IMR-90 (cell line): Measurements from ENCODE around the gene GBA2.

ENCODE experiments used
- BHLHE40 ChIP-seq: fragments of 150-350 bp; IDR thresholded peaks from 2 replicates; pipeline ENCODE4 v1.6.1; 2016; ENCODE audit warnings: mild to moderate bottlenecking, low read depth, low read length
- CEBPB ChIP-seq: IDR thresholded peaks from 2 replicates; pipeline ENCODE4 v1.6.1; 2012; ENCODE audit warnings: low read depth, low read length, improper control_type of control experiment
- CHD1 ChIP-seq: IDR thresholded peaks from 2 replicates; pipeline ENCODE4 v1.6.1; 2012; ENCODE audit warnings: low read depth, low read length, improper control_type of control experiment
- CTCF ChIP-seq: conservative IDR thresholded peaks from 2 replicates; pipeline ENCODE4 v1.5.1; 2012; ENCODE audit warnings: mild to moderate bottlenecking, low read depth, low read length, improper control_type of control experiment
- FOS ChIP-seq: fragments of 150-350 bp; IDR thresholded peaks from 2 replicates; pipeline ENCODE4 v1.6.1; 2016; ENCODE audit warnings: low read depth, low read length
- MAFK ChIP-seq: IDR thresholded peaks from 2 replicates; pipeline ENCODE4 v1.6.1; 2012; ENCODE audit warnings: low read depth, low read length, improper control_type of control experiment
- MAZ ChIP-seq: IDR thresholded peaks from 2 replicates; pipeline ENCODE4 v1.6.1; 2012; ENCODE audit warnings: low read depth, mild to moderate bottlenecking, low read length, improper control_type of control experiment, moderate library complexity, borderline replicate concordance
- POLR2A ChIP-seq: IDR thresholded peaks from 2 replicates; pipeline ENCODE4 v1.6.1; 2012; ENCODE audit warnings: mild to moderate bottlenecking, low read depth, low read length
- RAD21 ChIP-seq: IDR thresholded peaks from 2 replicates; pipeline ENCODE4 v1.6.1; 2012; ENCODE audit warnings: low read length, improper control_type of control experiment
- RCOR1 ChIP-seq: IDR thresholded peaks from 2 replicates; pipeline ENCODE4 v1.6.1; 2012; ENCODE audit warnings: mild to moderate bottlenecking, low read length, improper control_type of control experiment; ENCODE audit not compliant: insufficient replicate concordance
- RFX5 ChIP-seq: IDR thresholded peaks from 2 replicates; pipeline ENCODE4 v1.8.0; 2012; ENCODE audit warnings: low read depth, mild to moderate bottlenecking, low read length, moderate library complexity
- SMC3 ChIP-seq: fragments of 150-350 bp; IDR thresholded peaks from 2 replicates; pipeline ENCODE4 v1.6.1; 2016; ENCODE audit warnings: low read depth, mild to moderate bottlenecking, antibody characterized with exemption, low read length, moderate library complexity
- USF2 ChIP-seq: fragments of 150-350 bp; IDR thresholded peaks from 2 replicates; pipeline ENCODE4 v1.6.1; 2017; ENCODE audit warnings: mild to moderate bottlenecking, antibody characterized with exemption, low read length, low read depth

DNA sequence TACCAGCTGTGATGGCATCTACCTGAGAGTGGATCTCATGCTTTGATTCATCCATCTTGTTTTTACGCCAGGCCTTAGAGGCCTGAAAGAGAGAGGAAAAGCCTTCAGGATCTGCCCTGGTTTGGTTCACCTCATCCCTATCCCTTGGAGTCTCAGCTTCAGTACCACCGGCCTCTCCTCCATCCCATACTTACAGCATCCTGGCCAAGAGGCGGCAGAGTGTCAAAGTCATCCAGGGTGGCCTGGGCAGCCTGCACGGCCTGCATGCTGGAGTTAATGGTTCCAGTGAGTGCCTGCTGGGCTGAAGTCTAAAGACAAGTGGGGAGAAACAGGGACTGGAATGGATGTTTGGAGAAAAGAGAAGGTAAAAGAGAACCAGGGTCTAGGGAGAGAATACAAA is 29.5 kb downstream of the GBA2 start:
- TF ChIP-seq POLR2A (no peak), USF2 (no peak), CTCF (no peak), RAD21 (no peak), MAFK (no peak), RFX5 (no peak), BHLHE40 (no peak), FOS (no peak), CHD1 (no peak), RCOR1 (no peak), CEBPB (no peak), SMC3 (no peak), MAZ (no peak)
